T1000 (cell line): ENCODE measurements around the gene PLEKHA7.
A peak's percentile ranks its signal among the peaks of the same experiment; 100 is the strongest.

Source experiments
- DNase-seq: peaks from one replicate; lab custom pipeline; 2025; ENCODE audit warnings: mixed read lengths; lab: John Stamatoyannopoulos, UW

The PLEKHA7 gene

DNA sequence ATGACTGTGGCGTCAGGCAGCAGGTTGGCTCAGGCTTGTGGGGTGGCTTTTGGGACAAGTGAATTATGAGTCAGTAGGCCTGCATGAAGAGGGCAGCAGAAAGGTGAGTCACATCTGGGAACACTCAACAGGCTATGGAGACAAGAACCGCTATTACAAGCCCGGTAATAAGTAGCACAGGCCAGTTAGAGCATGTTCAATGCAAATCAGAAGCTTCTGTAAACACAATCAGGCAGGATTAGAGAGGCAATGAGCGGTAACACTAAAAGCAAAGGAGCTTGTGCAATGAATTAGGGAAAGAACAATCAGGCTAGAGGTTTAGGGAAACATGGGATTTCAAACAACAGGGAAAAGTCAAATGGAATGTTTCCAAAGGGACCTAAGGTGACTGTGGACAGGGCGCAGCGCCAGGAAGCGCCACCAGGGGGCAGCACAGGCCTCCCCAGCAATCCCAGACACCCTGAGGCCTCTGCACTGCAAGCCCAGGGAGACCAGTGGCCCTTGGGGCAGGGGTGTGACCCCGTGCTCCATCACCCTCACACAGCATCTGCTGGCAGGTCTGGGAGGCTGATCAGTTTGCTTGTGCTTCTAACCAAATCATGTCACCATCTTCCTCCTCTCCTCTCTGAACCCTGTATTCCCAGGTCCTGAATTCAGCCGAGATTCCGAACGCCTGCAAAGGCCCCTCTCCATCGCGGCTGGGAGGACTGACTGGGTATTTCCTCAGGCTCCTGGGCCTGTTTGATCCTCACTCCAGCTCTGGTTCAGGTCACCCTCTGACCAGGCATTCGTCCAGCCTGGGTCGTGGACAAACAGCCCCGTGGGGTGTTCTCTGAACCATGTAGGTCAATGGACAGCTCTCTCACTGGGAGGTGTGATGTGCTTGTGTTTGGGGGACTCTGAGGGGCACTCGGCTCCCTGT lies 225.8 kb downstream of the PLEKHA7 start:
- peak; percentile 64 for DNase-seq

DNA sequence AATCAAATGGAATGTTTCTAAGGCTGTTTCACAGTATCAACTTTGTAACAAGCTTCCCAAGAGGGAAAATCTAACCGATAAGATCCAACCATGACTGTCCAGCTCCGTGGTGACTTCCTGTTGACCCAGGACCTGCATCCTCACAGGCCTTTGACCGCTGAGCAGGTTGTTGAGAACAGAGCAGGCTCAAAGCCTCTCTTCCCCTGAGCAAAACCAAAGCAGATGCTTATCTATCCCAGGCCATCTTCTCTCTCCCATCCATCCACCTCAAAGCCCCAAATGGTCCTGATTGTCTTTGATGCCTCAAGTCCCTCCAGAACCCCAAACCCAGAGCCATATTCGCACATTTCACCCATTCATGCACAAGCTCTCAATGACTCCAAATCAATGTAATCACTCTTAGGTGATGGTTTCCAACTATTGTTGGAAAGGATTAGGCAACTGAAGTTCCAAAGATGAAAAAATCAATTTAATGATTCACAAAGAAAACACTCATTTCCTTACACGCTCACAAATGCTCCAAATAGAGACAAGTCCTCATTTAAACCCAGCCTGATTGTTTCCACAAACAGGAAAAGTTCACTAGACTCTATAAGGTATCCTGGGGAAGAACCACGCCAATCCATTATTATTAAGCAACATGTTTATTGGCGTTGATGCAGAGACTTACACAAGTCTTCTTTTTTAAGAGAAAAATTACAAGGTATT lies 227.0 kb downstream of the PLEKHA7 start:
- no peak for DNase-seq

DNA sequence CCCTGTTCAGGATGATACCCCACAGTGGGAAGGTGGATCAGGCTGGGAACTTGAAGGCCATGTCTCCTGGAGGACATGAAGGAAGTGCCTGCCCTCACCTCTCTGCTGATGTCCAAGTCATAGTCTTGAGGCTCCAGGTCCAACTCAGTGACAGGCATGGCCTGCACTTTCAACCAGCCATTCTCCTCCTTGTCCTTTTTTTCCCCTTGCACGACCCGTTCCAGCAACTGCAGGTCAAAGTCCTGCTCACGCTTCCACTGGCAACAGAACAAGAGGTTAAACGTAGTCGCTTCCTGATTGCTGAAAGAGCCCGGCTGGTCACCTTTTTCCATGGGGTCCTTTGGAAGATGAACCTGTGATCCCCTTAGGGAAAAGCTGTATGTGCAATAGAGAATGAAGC lies 228.1 kb downstream of the PLEKHA7 start:
- DNase-seq: no peak

DNA sequence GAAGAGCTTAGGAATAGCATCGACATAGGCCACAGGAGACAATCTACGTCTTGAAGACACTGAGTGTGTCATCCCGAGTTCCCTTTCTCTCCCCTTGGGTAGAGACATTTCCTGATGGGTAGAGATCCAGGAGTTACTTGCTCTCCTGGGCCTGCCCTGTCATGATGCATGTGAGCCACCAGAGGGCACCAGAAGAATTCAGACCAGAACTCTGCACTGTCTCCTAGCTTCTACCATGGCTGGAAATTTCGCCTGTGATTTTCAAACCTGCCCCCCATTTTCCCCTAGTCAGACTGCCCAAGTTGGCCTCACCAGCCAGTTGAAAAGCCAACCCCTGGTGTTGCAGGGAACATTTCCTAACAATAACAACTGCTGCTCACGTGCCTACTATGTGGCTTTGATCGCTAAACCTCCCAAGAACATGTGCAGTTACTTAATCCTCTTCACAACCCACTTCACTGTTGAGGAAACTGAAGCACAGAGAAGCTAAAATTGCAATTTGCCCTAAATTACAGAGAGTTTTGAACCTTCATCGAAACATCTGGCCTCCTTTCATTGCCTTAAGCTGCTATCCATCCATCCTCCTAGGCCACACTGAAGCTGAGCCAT lies 228.6 kb downstream of the PLEKHA7 start:
- DNase-seq: peak; percentile 25

DNA sequence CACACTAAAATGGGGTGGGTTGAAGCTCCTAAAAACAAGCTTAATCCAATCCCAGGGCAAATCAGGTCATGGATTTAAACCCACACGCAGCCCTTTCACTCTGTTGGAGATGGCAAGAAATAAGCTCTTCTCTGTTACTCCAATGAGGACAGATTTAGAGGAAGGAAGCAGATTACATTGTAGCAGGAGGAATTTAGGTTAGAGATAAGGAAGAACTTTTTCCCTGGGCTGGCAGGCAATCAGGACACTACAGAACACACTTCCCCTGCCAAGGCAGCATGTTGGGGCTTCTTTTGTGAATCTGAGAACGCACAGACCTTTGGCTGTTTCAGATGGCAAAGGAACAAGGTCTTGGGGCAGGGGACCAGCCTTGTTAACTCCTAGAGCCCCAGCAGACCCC lies 229.5 kb downstream of the PLEKHA7 start:
- no peak for DNase-seq

DNA sequence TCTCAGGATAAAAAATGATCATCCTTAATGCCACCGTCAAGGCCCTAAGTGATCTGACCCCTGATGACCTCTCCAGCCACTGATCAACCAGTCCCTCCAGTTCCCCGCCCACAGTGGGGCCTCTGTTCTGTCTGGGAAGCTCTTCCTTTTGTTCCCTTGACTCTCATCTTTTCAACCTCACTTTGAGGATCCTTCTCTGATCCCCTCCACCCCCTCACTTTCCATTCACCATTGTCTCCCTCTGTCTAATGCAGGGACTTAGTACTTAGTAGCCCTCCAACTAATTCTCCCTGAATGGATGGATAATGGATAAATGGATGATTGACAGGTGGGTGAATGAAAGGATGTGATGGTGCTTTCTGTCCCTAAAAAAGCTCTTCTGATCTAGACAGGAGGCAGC lies 230.1 kb downstream of the PLEKHA7 start:
- no peak for DNase-seq

DNA sequence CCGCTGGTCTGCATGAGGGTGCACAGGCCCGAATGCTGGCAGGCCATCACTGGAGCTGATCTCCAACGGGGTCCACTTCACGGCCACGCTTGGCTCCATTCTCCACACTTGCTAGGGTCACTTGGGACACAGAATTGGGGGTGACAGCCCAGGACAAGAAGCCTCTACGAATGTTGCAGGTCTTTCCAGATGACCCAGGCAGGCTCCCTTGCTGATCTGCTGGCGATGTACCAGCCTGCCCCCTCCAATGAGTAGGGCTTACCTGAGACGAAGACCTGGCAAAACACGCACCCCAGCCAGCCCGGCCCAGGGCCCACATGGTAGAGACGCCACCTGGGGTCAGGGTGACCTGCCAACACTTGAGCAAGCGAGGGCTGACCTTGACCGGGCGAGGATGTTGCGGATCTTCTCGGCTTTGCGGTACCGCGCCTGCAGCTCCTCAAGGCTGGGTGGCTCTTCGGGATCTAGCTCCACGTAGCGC lies 230.9 kb downstream of the PLEKHA7 start:
- DNase-seq: no peak

DNA sequence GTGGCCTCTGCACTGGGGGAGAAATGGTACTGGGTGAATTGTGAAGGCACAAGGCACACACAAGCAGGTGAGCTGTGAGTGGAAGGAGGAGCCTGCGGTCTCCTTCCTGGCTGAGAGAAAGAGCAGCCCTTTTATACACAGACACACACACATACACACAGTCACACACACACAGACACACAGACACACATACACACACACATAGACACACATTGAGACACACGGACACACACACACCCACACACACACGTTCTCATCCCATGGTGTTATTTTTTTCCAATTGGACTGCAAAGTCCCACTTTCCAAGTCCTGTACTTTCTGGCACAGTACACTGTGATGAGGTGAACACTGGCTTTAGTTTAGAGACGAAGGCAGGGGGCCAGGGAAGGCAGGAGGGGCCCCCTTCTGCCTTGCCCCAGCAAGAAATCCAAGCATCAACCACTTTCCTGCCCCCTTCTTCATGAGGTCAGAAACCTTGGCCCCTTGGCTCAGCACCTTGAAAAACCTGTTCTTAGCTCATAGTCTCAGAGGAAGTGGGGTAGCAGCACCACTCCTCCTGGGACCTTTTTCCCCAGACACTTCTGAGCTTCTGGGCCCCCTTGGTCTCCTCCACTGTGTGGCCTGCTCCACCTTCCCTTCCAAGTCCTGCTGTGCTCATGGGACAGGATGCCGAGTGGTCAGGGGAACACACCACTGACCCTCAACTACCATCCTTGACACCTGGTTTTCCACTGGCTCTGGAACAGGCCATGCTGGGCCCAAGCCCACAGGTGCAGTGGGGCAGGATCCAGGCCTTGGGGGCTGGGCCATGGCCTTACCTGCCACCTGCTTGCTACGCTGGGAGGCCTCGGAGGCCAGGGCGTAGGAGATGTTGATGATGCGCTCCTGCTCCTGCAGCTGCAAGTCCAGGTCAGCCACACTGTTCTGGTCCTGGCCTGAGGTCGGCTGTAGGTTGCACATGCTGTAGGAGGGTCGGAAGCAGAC lies 232.0 kb downstream of the PLEKHA7 start:
- no peak for DNase-seq

DNA sequence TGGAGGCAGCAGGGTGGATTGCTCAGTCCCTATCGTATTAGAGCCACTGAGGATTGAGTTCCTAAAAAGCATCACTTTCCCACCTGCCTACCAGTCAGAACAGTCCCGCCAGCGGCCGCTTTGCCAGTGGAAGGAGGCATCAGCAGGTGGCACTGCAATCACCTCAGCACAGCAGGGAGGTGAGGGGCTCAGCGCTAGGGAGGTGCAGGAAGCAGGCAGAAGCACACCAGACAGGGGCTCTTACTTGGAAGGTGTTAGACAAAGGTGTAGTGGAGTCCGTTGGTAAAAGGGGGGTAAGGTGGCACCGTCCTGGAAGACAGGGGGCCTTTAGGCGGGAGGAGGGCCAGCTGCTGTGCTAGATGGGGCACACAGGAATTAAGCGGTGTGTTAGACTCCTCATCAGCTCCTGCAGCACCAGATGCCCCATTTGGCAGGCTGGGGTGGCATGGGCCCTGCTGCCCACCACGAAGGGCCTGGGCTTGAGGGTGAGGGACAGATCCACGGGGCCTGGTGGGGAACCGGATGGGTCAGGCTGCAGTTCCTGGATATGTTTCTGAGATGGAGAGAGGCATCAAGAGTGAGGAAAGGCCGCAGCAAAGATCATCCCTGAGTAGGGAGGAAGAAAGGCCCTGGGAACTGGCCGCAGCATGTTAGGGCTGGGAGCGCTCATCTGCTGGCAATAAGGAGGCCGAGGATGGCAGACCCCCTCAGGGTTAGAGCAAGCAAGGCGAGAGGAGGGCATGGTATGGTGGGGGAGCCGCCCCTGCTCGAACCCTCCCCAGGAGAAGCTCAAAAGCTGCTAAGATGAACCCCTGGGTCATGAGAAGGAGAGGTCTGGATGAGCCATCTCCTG lies 233.3 kb downstream of the PLEKHA7 start:
- no peak for DNase-seq

DNA sequence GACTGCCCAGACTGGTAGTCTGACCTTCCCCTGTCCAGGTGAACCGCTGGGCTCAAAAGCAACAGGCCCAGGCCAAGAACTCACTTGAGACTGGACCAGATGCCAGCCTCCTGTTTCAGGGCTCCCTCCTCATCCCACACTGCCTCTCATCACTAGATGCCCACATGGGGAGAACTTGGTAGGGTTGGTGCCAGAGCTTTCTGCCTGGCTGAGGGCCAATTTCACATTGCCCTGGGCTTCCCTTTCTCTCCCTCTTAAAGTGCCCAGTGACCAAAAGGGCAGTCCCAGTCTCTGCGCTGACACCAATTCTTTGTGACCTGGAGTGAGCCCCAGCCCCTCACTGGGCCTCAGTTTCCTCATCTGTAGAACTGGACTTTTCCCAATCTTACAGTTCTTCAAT lies 234.1 kb downstream of the PLEKHA7 start:
- no peak for DNase-seq

DNA sequence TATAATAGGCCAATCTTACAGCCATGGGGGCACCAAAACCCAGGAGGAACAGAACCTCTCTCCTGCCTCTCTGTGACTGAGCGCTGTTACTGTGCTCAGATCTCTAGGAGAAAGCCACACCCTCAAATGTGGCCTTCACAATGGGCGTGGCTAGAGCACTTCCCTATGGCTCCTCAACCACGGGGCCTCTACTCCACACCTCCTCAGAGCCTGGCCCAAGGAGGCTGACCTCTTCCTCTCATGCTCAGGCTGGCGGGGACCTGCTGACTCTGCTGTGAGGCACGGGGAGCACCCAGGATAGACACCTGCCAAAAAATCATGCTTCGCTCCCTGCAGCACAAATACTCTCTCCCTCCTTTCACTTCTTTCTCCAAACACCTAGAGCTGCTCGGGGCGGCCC lies 234.8 kb downstream of the PLEKHA7 start:
- no peak for DNase-seq

DNA sequence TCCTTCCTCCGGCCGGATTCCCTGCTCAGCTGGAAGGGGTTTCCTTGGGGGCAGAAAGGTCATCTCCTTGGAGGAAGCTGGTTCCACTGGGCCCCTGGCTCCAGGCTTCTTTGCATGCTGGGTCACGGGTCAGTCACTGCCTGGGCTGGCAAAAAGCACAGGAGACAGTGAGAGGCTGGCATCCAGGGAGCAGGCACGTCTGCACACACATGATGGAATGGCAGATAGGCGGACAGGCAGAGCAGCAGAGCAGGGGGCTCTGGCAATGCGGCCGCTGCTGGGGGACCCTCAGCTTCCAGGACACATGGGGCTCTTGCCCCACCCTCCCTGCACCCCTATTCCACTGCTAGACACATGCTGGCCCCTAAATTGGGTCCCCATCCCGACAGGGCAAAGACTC lies 235.3 kb downstream of the PLEKHA7 start:
- no peak for DNase-seq

DNA sequence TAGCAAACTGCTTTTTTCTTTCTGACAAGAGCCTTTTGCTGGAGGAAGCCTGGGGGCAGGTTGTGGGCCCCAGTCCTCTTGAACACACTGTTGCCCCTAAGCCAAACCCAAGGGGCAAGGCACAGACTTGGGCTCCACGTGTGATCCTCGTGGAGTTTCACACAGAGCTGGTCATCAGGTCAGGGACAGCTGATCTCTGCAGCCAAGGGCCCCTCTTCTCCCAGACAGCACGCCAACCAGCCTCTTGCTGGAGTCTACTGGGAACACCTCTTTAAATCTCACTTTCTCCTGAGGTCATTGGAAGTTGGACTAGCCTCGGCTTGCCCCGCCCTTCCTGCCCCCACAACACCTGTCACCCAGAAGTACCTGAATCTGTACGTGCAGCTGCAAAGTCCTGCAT lies 235.9 kb downstream of the PLEKHA7 start:
- no peak for DNase-seq

DNA sequence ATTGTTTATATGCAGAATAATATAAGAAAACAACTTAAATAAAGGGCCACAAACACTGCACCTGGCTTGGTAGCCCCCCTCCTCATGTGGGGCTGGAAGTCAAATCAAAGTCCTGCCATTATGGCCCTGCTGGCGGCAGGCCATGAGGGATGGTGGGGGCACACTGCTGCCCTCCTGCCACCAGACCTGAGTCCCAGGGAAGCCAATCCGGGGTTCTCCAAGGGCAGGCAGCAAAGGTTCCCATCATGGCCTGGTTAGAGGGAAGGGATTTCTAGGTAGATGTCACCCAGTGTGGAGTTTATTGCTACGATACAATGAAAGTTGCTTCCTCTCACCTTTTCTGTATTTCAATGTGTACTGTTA lies 236.6 kb downstream of the PLEKHA7 start:
- no peak for DNase-seq

DNA sequence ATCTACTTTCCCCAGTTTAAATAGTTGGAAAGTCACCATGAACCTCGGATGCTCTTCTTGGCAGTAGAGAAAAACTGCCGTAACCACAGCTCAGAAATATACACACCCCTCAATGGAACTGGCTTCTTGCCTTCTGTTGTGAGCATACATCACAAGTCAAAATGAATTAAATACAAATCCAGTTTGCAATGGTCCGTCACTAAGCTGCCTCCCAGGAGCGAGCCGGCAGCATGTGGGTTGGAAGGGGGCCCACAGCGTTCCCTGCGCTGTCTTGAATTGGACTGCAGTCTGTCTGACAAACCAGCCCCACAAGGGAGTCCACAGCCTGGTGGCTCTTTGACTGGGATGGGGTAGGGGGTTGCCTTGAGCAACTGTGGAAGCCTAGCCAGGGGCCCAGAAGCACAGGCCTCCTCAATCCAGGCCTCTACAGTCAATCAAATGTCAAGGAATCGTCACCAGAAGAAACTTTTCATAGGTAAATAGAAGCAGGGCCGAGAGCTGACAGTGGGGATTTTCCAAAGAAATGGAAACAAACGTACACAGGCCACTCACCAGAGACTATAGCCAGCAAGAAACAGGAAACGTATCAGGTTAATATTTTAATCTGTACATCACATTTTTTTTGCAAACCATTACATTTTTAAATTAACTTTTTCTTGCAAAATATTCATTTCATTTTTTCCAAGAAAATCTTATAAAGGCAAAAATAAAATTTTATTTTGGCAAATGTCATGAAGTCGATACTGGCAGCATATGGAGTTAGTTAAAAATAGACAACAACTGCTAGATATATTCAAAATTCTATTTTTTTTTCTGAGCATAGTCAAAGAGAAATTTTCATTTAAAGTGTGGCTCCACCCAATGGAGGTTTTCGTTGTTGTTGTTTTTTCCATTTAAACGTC lies 237.3 kb downstream of the PLEKHA7 start:
- DNase-seq: no peak

DNA sequence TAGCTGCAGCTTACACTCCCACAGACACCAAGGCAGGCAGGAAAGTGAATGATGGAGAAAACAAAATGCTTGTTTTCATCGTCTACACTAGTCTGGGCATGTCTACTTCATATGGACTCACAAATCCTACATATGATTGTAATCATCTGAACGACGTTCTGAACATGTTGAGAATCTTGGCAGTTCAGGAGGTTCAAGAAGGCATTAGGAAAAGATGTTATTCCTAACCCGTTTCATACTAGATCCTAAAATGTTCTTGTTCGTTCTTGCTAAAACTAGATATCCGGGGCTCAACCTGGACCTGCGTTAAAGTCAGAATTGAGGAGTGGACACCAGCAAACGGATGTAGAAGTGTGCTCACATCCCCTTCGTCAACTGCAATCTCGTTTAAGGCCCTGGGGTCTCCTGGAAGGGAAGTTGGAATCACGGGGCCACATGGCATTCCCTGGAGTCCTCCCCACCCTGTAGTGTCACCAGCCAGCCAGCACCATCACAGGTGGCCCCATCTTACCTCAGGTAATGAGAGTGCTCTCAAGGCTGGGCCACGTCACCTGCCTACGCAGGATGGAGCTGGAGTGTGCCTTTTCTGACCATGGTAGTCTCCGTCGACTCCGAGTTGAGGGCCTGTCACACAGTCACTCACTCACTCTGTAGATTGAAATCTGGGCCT lies 238.5 kb downstream of the PLEKHA7 start:
- no peak for DNase-seq

DNA sequence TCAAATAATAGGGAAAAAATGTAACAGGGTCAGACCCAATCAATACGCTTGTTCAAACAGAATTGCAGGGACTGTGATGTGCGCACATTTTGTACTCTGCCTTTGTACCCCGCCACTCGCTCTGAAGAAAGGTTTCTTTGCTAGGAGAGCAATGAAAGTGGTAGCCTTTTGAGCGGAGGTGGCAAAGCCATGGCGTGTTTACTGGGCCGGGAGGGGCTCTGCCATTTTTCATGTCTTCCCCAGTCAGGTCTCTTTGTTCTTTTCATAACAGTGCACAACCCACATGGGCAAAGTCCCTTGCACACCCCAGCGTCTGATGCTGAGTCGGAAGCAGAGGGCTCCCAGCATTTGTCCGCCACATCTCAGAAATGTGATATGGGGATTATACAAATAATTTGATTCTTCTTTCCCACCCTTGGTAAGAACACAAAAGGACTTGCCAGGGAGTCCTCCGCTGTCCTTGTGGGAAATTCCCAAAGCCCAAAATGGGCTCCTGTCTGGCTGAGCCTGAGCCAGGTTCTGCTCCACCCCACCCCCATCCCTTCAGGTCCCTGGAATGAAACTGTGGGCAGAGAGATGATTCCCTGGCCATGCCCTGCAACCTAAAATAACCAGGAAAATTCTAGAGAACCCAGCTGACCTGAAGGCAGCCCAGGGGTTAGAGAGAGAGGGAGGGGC lies 239.1 kb downstream of the PLEKHA7 start:
- DNase-seq: no peak
